GM12874 (cell line): ENCODE results near the gene ZDHHC17.

ENCODE experiments used
- CTCF ChIP-seq: IDR thresholded peaks from 2 replicates; pipeline ENCODE4 v1.5.1; 2011; ENCODE audit warnings: low read depth, mild to moderate bottlenecking, control low read depth, low read length, moderate library complexity; ENCODE audit not compliant: insufficient read depth

The ZDHHC17 gene

GRCh38 chr12:76863005-76863670 is 99.2 kb downstream of the ZDHHC17 start:
- TF ChIP-seq CTCF: no peak

GRCh38 chr12:76863837-76864236 is 99.9 kb downstream of the ZDHHC17 start:
- no peak for TF ChIP-seq CTCF

- no peak for TF ChIP-seq CTCF
Observed at GRCh38 chr12:76864791-76865400, 101.0 kb downstream of the ZDHHC17 start.

GRCh38 chr12:76866151-76866567 is 102.2 kb downstream of the ZDHHC17 start:
- TF ChIP-seq CTCF: no peak

GRCh38 chr12:76866726-76867125 is 102.8 kb downstream of the ZDHHC17 start:
- TF ChIP-seq CTCF: no peak

- TF ChIP-seq CTCF: no peak
Observed at GRCh38 chr12:76871082-76871481, 107.2 kb downstream of the ZDHHC17 start.

GRCh38 chr12:76871742-76872141 is 107.8 kb downstream of the ZDHHC17 start:
- no peak for TF ChIP-seq CTCF
